ENCODE data around the gene RERE.

RERE gene

GRCh38 chr1:8574985-8575384 is 242.5 kb downstream of the RERE start:
- no peak for DNase-seq (ENCODE audit: low read depth in 2 of 2)

GRCh38 chr1:8572106-8572505 is 245.3 kb downstream of the RERE start:
- DNase-seq (ENCODE audit: low read depth in 2 of 2): no peak

GRCh38 chr1:8571200-8571984 is 246.0 kb downstream of the RERE start:
- DNase-seq (ENCODE audit: low read depth in 2 of 2): no peak

- no peak for DNase-seq (ENCODE audit: low read depth in 2 of 2)
Measured at GRCh38 chr1:8570465-8570864, 247.0 kb downstream of the RERE start.

- no peak for DNase-seq (ENCODE audit: low read depth in 2 of 2)
Measured at GRCh38 chr1:8569242-8569641, 248.2 kb downstream of the RERE start.

- DNase-seq (ENCODE audit: low read depth in 2 of 2): no peak
Measured at GRCh38 chr1:8568837-8569236, 248.6 kb downstream of the RERE start.

- no peak for DNase-seq (ENCODE audit: low read depth in 2 of 2)
Measured at GRCh38 chr1:8567146-8567545, 250.3 kb downstream of the RERE start.

- no peak for DNase-seq (ENCODE audit: low read depth in 2 of 2)
Measured at GRCh38 chr1:8565802-8566201, 251.6 kb downstream of the RERE start.

GRCh38 chr1:8563944-8564537 is 253.4 kb downstream of the RERE start:
- no peak for DNase-seq (ENCODE audit: low read depth in 2 of 2)

- no peak for DNase-seq (ENCODE audit: low read depth in 2 of 2)
Measured at GRCh38 chr1:8562881-8563865, 254.3 kb downstream of the RERE start.

GRCh38 chr1:8562222-8562621 is 255.2 kb downstream of the RERE start:
- DNase-seq (ENCODE audit: low read depth in 2 of 2): no peak

- no peak for DNase-seq (ENCODE audit: low read depth in 2 of 2)
Measured at GRCh38 chr1:8560611-8561544, 256.6 kb downstream of the RERE start.

GRCh38 chr1:8560035-8560434 is 257.4 kb downstream of the RERE start:
- DNase-seq (ENCODE audit: low read depth in 2 of 2): no peak

GRCh38 chr1:8555582-8555981 is 261.9 kb downstream of the RERE start:
- DNase-seq (ENCODE audit: low read depth in 2 of 2): no peak

GRCh38 chr1:8554956-8555534 is 262.4 kb downstream of the RERE start:
- peak in 1 of 2 donors; percentile 12 for DNase-seq (ENCODE audit: low read depth in 2 of 2)

- no peak for DNase-seq (ENCODE audit: low read depth in 2 of 2)
Measured at GRCh38 chr1:8552820-8553397, 264.5 kb downstream of the RERE start.

- DNase-seq (ENCODE audit: low read depth in 2 of 2): no peak
Measured at GRCh38 chr1:8551613-8552489, 265.6 kb downstream of the RERE start.

- DNase-seq (ENCODE audit: low read depth in 2 of 2): no peak
Measured at GRCh38 chr1:8551057-8551456, 266.4 kb downstream of the RERE start.

GRCh38 chr1:8547791-8548190 is 269.6 kb downstream of the RERE start:
- no peak for DNase-seq (ENCODE audit: low read depth in 2 of 2)
